ENCODE measurements around the gene CALR3.

The CALR3 gene

GRCh38 chr19:16520986-16521624, 25.1 kb upstream of the CALR3 start:
- Histone ChIP-seq H3K4me1 (no peaks in the 10 kb centered on the region), H3K4me3 (no peak overlapping the region), H3K36me3 (peaks cover 91 to 100% (median 98%) of the 10 kb centered on the region in 3 donors), H3K27me3 (no peaks in the 10 kb centered on the region), H3K9me3 (no peaks in the 10 kb centered on the region), H3K27ac (no peak overlapping the region)
- intact Hi-C loops (cut with DNase I; ENCODE audit: low total_unique reads), result no loop called here
- TF ChIP-seq, protein P1, sequence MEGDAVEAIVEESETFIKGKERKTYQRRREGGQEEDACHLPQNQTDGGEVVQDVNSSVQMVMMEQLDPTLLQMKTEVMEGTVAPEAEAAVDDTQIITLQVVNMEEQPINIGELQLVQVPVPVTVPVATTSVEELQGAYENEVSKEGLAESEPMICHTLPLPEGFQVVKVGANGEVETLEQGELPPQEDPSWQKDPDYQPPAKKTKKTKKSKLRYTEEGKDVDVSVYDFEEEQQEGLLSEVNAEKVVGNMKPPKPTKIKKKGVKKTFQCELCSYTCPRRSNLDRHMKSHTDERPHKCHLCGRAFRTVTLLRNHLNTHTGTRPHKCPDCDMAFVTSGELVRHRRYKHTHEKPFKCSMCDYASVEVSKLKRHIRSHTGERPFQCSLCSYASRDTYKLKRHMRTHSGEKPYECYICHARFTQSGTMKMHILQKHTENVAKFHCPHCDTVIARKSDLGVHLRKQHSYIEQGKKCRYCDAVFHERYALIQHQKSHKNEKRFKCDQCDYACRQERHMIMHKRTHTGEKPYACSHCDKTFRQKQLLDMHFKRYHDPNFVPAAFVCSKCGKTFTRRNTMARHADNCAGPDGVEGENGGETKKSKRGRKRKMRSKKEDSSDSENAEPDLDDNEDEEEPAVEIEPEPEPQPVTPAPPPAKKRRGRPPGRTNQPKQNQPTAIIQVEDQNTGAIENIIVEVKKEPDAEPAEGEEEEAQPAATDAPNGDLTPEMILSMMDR (IDR thresholded peaks at IDR 0.05), result no peak
- no peak for DNase-seq

DNA sequence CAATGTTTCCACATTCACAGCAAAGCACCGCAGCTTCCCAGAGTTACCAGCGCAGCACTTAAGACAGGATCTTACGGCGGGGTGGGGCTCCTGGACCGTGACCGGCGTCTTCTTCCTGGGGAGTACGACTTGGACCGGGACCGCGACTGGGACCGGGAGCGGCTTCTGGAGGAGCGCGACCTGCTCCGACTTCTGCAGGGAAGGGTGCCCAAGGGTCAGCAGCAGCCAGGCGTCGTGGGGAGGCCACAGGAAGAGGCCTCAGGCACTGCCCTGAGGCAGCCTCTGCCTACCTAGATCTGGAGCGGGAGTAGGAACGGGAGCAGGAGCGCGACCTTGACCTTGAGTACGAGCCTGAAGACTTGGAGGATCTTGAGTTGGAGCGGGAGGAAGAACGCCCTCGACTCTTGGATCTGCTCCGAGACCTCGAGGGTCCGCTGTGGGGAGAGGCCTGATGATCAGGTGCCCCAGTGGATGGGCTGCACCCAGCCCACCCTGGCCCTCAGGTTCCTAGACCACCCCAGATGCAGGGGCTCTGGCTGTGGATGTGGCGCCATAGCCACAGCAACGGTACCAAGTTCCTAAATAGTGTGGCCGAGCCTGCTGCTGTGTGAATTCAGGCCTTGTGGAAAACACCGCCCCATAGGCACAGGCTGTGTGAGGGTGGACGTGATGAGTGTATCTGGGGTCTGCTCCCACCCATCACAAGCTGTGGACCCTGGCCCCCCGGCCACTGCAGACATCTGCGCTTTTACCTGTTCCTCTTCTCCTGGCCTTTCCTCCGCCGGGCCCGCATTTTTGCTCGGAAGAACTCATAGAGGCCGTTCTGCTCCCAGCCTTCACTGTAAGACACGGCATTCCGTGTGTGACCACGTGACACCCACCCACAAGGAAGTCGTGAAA, 24.4 kb upstream of the CALR3 start:
- TF ChIP-seq, protein P1 (IDR thresholded peaks at IDR 0.05), result no peak
- Histone ChIP-seq H3K9me3 (no peaks in the 10 kb centered on the region), H3K27me3 (no peaks in the 10 kb centered on the region), H3K27ac (no peak overlapping the region), H3K36me3 (peaks cover 83 to 100% (median 91%) of the 10 kb centered on the region in 3 donors), H3K4me3 (no peak overlapping the region), H3K4me1 (no peaks in the 10 kb centered on the region)
- intact Hi-C loops (cut with DNase I; ENCODE audit: low total_unique reads), result no loop called here
- no peak for DNase-seq

GRCh38 chr19:16519230-16519687, 23.3 kb upstream of the CALR3 start:
- no peak for DNase-seq
- intact Hi-C loops (cut with DNase I; ENCODE audit: low total_unique reads), result no loop called here
- H3K27ac ChIP-seq, result no peak overlapping the region
- TF ChIP-seq, protein P1 (IDR thresholded peaks at IDR 0.05), result no peak
- peaks cover 75 to 100% (median 89%) of the 10 kb centered on the region in 3 donors for H3K36me3 ChIP-seq
- H3K9me3 ChIP-seq, result no peaks in the 10 kb centered on the region
- H3K27me3 ChIP-seq, result no peaks in the 10 kb centered on the region
- H3K4me1 ChIP-seq, result no peaks in the 10 kb centered on the region
- no peak overlapping the region for H3K4me3 ChIP-seq

DNA sequence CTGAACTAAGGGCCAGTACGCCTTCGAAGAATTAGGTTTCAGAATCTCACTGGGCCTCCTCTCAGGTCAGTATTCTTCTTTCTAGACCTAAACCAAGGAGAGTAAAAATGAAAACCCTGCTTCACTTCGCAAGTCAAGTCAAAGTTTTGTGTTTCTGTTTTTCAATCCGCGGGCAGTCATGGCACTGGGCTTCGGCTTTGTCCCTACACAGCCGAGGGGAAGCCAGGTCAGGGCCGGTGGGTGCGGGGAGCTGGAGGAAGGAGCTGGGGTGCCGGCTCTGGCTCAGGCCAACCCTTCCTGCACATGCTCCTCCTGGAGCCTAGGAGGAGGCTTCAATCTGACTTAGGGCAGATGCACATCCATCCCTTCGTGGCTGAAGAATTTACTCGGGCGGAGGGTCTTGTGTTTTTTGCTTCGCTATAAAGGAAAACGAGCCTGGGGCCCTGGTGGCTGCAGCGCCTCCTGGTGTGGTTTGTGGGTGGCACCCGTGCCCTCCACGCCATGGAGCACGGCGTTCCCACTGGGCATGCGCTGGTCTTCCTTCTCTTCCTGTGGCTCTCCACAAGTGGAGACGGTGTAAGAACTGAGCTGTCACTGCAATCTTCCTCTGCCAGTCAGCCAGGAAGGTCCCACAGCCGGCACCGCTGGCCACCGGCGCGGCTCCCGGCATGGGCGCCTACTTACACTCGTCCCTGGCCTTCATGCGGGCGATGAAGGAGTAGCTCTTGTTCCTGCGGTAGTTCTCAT, 22.7 kb upstream of the CALR3 start:
- DNase-seq, result no peak
- no peaks in the 10 kb centered on the region for H3K4me1 ChIP-seq
- no peaks in the 10 kb centered on the region for H3K27me3 ChIP-seq
- intact Hi-C loops (cut with DNase I; ENCODE audit: low total_unique reads), result no loop called here
- H3K36me3 ChIP-seq, result peaks cover 71 to 100% (median 87%) of the 10 kb centered on the region in 3 donors
- TF ChIP-seq, protein P1 (IDR thresholded peaks at IDR 0.05), result no peak
- no peak overlapping the region for H3K4me3 ChIP-seq
- H3K9me3 ChIP-seq, result no peaks in the 10 kb centered on the region
- H3K27ac ChIP-seq, result no peak overlapping the region

DNA sequence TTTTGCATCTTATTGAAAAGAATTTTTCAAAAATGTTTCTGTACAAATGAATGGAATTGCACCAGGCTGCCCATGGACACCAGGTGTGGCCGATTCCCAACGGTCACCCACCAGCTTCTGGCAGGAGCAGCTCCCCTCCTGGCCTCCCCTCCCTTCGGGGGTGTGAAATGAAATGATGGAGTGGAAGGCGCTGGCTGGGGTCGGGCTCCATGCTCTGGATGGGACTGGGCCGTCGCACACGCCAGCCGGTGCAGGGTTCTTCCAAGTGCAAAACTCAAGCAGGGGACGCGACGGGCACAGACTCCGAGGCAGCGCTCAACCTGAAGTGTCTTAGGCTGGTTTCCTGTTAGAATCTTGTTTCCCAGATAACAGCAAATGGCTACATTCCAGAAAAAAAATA, 22.1 kb upstream of the CALR3 start:
- intact Hi-C loops (cut with DNase I; ENCODE audit: low total_unique reads), result no loop called here
- Histone ChIP-seq H3K36me3 (peaks cover 67 to 100% (median 87%) of the 10 kb centered on the region in 3 donors), H3K27me3 (no peaks in the 10 kb centered on the region), H3K9me3 (no peaks in the 10 kb centered on the region), H3K4me1 (no peaks in the 10 kb centered on the region), H3K4me3 (no peak overlapping the region), H3K27ac (no peak overlapping the region)
- no peak for DNase-seq
- TF ChIP-seq, protein P1 (IDR thresholded peaks at IDR 0.05), result no peak
